Middle frontal gyrus (tissue), 1 donor: ENCODE measurements around the gene ATP2B2.

Experiments used
- DNase-seq: peaks from one replicate; pipeline ENCODE4 v3.0.0-alpha.2; 2015; ENCODE audit warnings: low spot score; ENCODE audit errors: extremely low spot score

Gene ATP2B2

GRCh38 chr3:10470120-10471053, 35.0 kb downstream of the ATP2B2 start:
- DNase-seq: no peak

DNA sequence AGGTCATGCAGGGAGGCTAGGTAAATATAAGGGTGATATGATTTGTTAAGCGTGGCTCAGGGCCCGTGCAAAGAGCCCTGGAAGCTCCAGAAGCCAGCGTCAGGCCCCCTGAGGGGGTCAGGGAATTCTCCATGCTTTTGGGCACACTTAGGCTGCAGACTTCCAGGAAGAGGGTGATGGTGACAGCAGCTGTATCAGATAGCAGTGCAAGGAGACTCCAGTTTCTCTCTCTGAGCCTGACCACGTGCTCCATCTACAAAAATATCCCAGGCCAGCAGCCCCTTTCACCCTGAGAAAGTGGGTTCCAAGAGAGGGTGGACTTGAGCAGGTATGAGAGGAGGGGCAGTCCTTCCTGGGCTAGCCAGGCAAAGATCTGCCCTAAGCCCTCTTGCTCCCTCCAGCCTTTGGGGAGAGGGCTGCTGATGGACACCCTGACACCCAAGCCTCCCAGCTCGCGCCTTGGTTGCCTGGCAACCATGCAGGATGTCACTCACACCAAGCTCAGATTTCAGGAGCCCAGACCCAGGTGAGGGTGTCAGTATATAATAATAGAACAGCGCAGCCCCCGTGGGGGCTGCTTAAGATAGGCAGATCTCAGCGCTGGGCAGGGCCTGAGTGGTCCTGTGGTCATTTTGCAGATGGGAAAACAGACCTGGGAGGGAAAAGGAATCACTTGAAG, 35.8 kb downstream of the ATP2B2 start:
- no peak for DNase-seq

GRCh38 chr3:10468613-10469354, 36.6 kb downstream of the ATP2B2 start:
- DNase-seq: no peak

- no peak for DNase-seq
These were observed 37.3 kb downstream of the ATP2B2 start for GRCh38 chr3:10467904-10468612.

- DNase-seq: no peak
These were observed 38.2 kb downstream of the ATP2B2 start for GRCh38 chr3:10467204-10467603.

- no peak for DNase-seq
These were observed 39.2 kb downstream of the ATP2B2 start for GRCh38 chr3:10466186-10466585.

- DNase-seq: peak; percentile 35
These were observed 40.2 kb downstream of the ATP2B2 start for GRCh38 chr3:10465161-10465560.

DNA sequence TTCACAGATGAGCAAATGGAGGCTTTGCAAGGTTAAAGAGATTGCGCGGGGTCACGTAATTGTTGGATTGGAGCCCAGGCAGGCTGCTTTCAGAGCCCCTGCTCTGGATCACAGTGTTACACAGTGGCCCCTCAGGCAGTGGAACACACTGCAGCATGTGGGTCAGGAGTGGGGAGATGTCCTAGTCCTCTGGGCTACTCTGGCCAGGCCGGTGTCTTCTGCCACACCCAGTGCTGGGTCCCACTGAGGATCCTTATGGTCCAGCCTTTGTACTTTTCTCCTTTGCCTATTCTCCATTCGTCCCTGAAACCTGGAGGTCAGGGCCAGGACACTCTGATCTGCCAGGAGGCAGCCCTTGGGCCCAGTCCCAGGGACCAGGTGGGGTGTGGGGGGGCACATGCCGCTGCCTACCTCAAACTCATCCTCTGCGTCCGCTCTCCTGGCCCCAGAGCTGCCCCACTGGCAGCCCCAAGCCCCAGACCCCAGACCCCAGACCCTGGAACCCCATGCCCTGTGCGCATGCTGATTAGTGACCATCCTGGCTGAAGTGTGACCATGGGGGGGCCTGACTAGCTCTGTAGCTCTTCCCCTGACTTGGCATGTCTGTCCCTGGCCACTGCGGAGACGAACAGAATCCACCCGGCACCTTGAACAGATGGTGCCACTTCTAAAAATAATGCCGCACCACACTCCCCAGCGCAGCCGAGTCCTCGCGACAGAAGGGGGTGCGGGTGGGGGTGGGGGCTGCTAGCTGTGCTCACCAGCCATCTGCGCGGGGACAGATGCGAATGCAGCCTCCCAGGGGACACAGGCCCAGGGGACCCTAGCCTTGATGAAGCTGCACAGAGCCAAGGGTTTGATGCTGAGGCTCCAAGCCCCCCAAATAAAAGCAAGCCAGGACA, 41.6 kb downstream of the ATP2B2 start:
- peak; percentile 59 for DNase-seq

DNA sequence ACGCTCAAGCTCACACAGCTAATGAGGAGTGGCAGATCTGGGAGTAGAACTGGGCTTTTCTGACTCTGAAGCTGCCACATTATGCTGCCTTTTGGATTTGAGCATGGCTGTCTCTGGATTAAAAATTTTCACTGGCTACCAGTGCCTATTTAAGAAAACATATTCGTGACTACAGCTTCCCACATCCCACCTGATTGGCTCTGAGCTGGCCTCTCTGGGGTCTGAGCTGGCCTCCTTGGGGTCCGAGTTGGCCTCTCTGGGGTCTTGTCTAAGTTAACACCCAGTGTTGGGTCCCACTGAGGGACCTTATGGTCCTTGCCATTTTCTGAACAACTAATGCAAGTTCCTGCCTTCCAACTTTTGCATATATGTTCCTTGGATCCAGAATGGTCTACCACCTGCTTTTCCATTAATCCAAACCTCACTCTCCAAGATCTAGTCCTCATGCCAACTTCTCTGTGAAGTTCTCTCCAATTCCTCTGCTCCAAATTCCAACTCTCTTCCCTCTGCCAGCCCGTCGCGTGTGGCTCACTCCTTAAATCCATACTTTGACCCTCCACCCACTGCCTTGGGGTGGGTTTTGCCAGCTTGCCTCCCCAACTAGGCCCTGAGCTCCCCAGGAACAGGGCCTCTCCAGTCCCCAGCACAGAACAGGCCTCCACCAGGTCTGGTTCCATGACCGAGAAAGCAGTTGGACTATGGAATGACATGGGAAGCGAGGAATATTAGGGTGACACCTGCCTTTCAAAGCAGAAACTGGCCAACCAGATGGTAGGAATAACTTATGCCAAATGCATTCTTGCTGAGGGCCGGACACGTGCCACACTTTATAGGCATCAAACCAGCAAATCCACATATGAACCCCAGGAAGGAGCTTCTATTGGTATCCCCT, 42.5 kb downstream of the ATP2B2 start:
- DNase-seq: no peak

DNA sequence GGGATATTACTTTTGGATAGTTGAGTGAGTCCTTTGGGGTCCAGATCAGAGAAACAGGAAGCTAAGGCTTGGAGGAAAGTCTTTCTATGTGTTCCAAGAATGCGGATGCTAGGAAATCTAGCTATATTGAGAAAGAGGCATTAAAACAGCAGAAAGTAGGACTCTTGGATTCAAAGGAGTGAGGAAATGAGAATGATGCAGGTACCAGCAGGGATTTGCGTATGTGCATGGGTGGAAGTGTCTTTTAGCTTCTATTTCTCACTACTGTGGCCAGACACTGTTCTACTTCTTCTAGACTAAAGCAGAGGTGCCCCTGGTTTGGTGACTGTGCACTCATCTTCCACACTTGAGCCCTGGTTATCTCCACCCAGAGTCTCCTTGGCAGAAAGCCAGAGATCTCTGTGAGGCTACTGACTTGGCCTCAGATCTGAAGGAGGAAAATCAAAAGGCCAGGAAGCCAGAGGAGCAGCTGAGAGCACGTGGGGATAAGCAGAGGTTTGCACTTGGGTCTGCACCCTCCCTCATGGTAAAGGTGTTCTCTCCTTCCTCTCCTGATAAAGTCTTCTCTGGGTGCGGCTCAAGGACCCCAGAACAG, 44.3 kb downstream of the ATP2B2 start:
- DNase-seq: no peak

DNA sequence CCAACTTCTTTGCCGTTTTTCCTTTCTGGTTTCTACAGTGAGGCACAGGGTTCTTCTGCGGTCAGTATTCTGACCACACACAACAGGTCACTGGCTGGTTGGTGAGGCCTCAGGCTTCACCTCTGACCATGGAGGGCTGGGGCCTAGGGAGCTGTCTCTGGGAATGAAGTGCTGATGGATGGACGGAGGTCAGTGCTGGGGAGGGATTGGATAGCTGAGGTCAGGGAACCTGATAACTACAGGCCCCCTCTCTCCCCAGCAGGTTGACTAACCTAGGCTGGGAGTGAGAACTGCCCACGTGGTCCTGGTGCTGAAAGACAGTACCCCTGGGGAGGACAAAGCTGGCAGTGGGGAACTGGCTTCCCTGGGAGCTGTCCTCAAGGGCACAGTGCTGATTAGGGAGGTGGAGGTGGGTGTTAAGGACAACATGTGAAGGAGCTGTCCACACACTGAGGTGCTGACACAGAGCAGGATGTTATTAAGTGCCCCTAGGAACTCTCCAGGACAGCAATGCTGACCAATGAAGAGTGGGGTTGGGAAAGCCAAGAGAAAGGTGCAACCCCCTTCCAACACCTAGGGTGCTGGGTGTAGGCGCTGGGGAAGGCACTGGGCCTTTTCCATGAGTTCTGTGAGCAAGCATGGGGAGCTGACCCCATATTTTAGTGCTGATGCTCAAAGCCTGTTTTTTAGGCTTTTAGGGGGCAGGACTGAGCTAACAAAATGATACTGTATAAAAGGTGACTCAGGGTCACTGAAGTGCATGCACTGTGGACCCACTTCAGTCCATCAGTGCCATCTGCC, 45.2 kb downstream of the ATP2B2 start:
- no peak for DNase-seq

GRCh38 chr3:10457560-10457959, 47.8 kb downstream of the ATP2B2 start:
- no peak for DNase-seq

- no peak for DNase-seq
These were observed 48.4 kb downstream of the ATP2B2 start for GRCh38 chr3:10456981-10457380.

DNA sequence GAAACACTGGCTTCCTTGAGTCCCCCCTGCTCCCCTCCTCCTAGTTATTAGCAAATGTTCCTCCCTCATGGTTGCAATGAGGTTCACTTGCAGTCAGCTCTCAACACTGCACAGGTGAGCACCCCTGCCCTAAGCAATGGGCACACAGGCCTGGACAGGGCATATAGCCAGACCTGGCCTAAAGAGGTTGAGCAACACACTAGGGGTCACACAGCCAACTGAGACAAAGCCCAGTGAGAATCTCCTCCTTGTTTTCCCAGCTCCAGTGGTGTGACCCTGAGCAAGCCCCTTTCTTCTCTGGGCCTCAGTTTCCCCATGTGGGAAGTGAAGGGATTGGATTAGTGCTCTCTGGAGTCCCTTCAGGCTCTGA, 49.9 kb downstream of the ATP2B2 start:
- DNase-seq: no peak

DNA sequence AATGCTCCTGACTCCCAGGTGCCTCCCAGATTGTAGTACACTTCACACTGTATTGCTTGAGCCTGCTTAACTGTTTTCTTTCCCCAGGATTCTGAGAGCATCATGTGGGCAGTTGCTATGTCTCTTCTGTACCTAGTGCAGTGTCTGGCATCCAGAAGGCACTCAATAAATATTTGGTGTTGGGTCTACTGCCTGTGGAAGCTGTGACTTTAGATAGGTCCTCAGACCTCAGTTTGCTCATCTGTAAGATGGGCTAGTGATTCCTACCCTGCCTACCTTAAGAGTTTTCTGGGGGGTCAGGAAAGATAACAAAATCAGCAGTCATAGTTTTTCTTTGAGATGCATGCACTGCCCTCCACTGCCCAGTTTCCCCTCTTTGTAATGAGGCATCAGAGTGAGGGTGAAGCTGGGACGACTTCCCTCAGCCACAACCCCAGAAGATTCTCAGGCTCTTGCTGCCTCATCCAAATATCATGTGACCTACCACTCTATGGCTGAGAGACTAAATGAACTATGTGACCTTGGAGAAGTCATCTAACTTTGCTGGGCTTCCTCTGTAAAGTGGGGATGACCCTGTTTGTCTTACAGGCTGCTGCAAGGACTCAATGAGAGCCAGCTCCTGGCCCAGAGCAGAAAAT, 50.4 kb downstream of the ATP2B2 start:
- no peak for DNase-seq

GRCh38 chr3:10453431-10454163, 51.8 kb downstream of the ATP2B2 start:
- no peak for DNase-seq
